Duodenal mucosa (tissue), 2 donors: ENCODE results near the gene GALNTL6.
"Not testable (repeated sequence)": the region's sequence is repeated elsewhere in the genome, so short reads cannot be mapped to it uniquely, and the experiment has no call there.

Experiments
- H3K27ac ChIP-seq: one replicate; pipeline ENCODE4 v1.7.0; 2013; ENCODE audit warnings: low read depth, low read length
- H3K27me3 ChIP-seq, 2 donors: one replicate each; pipeline ENCODE4 v1.7.0; 2013; ENCODE audit warnings: low read length in 2 of 2, control low read depth in 1 of 2; ENCODE audit not compliant: insufficient read depth in 2 of 2, control insufficient read depth in 1 of 2
- H3K36me3 ChIP-seq, 2 donors: one replicate each; pipeline ENCODE4 v1.7.0; 2013; ENCODE audit warnings: low read length in 2 of 2, control low read depth in 1 of 2; ENCODE audit not compliant: insufficient read depth in 2 of 2, control insufficient read depth in 1 of 2
- H3K4me1 ChIP-seq, 2 donors: one replicate each; pipeline ENCODE4 v1.7.0; 2013; ENCODE audit warnings: low read length in 2 of 2, control low read depth in 1 of 2; ENCODE audit not compliant: insufficient read depth in 2 of 2, control insufficient read depth in 1 of 2
- H3K4me3 ChIP-seq, 2 donors: one replicate each; pipeline ENCODE4 v1.7.0; 2013; ENCODE audit warnings: low read length in 2 of 2, low read depth in 1 of 2
- H3K9ac ChIP-seq, 2 donors: one replicate each; pipeline ENCODE4 v1.7.0; 2013; ENCODE audit warnings: low read length in 2 of 2, low read depth in 1 of 2
- H3K9me3 ChIP-seq, 2 donors: one replicate each; pipeline ENCODE4 v1.7.0; 2013; ENCODE audit warnings: low read length in 2 of 2, control low read depth in 1 of 2; ENCODE audit not compliant: control insufficient read depth in 1 of 2

Gene GALNTL6

DNA sequence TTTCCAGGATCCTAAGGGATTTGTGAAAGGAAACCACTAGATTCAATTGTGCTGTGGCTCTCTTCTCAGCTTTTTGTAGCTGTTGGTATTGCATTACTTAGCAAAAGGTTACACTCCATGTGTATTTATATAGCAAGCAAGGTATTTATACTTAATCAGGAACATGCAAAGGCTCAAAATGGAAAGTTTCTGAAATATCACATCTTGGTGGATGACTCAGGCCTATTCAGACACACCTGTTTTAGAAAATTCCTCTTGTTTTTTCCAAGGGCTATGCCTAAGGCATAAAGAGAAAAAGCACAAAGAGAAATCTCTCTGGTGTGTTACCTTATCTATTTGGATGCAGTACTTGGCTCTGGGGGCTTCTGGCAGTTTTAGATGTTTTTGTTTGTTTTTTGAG, 1211.0 kb downstream of the GALNTL6 start:
- H3K9me3 ChIP-seq = no peaks in the 10 kb centered on the region
- no peak overlapping the region for H3K27ac ChIP-seq

DNA sequence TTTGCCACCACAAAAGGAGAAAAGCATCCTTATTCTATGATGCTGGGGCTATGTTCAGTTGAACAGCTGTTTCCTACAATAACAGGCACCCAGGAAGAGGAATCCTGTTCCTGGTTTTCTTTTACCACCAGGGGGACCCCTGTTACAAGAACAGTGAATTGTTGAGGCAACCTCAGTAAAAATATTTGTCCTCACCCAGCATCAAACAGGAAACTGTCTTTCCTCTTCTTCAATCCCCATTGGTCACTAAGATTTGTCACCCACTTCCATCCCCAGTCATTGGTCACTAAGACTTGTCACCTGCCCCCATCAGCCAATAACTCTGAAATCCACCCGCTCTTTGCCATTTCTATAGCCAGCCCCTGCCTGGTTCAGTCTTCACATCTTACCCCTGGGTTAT, 1211.9 kb downstream of the GALNTL6 start:
- Histone ChIP-seq H3K4me3 (no peak overlapping the region), H3K27me3 (no peaks in the 10 kb centered on the region), H3K36me3 (no peaks in the 10 kb centered on the region), H3K27ac (no peak overlapping the region), H3K9me3 (no peaks in the 10 kb centered on the region), H3K4me1 (no peaks in the 10 kb centered on the region), H3K9ac (no peak overlapping the region)

More for the DNA sequence above, 1211.0 kb downstream of the GALNTL6 start:
- Histone ChIP-seq H3K9ac (no peak overlapping the region), H3K27me3 (no peaks in the 10 kb centered on the region), H3K36me3 (no peaks in the 10 kb centered on the region), H3K4me1 (no peaks in the 10 kb centered on the region), H3K4me3 (no peak overlapping the region)

DNA sequence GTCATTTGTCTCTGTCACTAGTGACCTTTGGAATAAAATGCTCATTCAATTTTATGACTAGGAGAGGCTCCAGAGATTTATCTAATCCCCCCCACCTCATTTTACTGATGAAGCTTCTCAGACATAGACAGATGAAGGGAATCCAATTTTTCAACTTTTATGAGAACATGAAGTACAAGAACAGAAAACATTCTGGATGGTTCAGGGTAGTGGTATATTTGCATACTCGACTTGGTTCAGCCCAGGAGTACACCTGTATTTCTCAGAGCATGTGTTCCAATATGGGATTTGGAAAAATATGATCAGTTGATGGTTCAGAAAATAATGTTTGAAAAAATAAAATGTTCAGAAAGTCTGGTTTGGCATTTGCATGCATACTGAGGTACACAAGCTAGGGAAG, 1224.0 kb downstream of the GALNTL6 start:
- Histone ChIP-seq H3K36me3 (no peaks in the 10 kb centered on the region), H3K4me1 (peaks cover 13 to 23% of the 10 kb centered on the region in 2 donors), H3K9me3 (no peaks in the 10 kb centered on the region), H3K27me3 (no peaks in the 10 kb centered on the region), H3K27ac (no peak overlapping the region), H3K9ac (no peak overlapping the region), H3K4me3 (no peak overlapping the region)

DNA sequence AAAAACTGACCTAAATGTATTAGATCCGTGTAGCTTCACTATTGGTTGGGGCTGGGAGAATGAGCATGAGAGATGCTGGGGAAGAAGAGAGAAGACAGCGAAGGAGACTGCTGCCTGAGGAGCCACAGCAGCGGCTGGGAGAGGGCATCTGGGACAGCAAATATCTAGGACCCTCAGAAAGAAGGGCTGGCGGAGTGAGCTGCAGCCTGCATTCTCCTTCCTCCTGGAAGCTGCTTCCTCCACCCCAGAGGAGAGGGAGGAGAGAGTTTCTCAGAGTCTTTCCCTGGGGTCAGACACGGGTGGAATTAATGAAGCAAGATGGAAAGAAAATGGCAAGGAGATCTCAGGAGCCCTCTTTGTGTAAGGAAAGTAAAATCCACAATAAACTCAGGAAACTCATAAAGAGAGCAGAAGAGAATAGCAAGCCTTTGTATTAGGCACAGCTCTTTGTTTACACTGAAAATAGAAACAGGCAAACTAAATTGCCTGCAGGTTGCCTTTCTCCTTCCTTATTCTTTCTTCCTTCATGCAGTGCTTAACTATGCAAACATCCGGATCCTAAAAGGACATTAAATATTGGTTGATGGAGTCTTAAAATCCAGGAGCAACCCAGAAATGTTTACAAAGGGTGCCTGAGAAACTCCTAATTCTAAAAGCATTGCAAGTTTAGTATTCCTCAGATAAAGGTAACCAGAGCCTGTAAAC, 1225.1 kb downstream of the GALNTL6 start:
- Histone ChIP-seq H3K36me3 (no peaks in the 10 kb centered on the region), H3K9me3 (no peaks in the 10 kb centered on the region), H3K4me1 (peaks cover 13 to 23% of the 10 kb centered on the region in 2 donors), H3K9ac (no peak overlapping the region), H3K27me3 (no peaks in the 10 kb centered on the region), H3K4me3 (no peak overlapping the region), H3K27ac (no peak overlapping the region)

DNA sequence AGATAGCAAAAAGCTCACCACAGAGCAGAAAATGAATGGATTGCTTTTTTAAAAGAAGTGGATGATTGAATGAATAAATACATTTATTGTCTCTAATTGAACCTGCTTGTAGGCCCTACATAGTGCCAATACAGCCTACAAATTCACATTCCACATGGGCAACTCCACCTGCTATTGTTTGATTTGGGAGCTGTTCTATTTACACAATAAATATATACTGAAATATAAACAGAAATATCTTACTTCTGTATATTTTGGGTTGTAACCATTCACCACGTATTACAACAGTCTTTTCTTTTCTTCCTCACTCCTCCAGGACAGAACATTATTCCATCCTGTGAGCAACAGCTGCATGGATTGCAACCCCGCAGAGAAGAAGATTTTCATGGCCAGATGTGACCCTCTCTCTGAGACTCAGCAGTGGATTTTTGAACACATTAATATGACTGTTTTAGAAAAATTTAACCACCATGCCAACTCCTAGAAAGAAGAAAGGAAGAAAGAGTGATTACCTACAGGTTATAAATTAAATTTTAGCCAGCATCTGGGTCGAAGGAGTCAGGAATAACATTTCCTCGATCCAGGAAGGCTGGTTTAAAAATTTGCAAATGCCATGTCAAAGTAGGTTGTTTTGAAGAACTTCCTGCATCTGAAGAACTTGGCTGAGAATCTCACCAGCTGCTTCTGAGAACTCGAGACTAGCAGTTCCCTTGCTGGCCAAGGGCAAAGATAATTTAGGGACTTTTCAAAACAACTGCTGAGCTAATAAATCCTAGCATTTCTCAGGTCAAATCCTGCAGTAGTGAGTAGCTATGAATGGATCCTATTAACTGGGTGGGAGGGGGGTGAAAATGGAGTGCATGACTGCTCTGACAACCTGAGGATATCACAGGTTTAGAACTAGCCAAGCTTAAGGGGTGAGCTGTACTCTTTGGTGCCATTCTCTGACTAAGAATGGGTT, 1226.7 kb downstream of the GALNTL6 start:
- peak overlapping the region; percentile 2 to 19 for H3K4me3 ChIP-seq
- no peaks in the 10 kb centered on the region for H3K27me3 ChIP-seq
- no peaks in the 10 kb centered on the region for H3K36me3 ChIP-seq
- no peak overlapping the region for H3K27ac ChIP-seq
- no peak overlapping the region for H3K9ac ChIP-seq
- H3K4me1 ChIP-seq = peaks cover 13 to 23% of the 10 kb centered on the region in 2 donors
- H3K9me3 ChIP-seq = no peaks in the 10 kb centered on the region

DNA sequence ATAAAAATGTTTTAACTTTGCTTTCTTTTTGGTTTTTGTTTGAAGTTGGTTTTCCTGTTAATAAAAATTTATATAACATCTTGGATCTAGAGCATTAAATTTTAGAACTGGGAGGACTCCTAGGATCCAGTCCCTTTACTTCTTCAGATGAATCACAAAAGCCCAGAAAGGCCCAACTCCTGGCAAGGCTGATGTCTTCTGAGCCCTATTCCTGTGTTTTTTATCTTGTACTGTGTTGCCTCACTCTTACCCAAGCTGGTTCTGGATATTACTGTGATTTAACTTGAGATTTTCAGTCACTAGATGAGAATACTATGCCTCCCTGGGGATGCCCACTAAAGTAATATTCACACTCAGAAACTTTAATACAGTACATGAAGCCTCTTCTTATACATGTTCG, 1228.3 kb downstream of the GALNTL6 start:
- Histone ChIP-seq H3K27ac (no peak overlapping the region), H3K4me3 (no peak overlapping the region), H3K9me3 (no peaks in the 10 kb centered on the region), H3K27me3 (no peaks in the 10 kb centered on the region), H3K4me1 (peaks cover 13 to 23% of the 10 kb centered on the region in 2 donors), H3K9ac (no peak overlapping the region), H3K36me3 (no peaks in the 10 kb centered on the region)

DNA sequence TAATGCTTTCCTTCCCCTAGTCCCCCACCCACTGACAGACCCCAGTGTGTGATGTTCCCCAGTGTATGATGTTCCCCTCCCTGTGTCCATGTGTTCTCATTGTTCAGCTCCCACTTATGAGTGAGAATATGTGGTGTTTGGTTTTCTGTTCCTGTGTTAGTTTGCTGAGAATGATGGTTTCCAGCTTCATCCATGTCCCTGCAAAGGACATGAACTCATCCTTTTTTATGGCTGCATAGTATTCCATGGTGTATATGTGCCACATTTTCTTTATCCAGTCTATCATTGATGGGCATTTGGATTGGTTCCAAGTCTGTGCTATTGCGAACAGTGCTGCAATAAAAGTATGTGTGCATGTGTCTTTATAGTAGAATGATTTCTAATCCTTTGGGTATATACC, 1228.9 kb downstream of the GALNTL6 start:
- not testable (repeated sequence) for H3K9ac ChIP-seq, H3K9me3 ChIP-seq, H3K4me3 ChIP-seq, H3K27ac ChIP-seq, H3K27me3 ChIP-seq, H3K36me3 ChIP-seq
- peaks cover 13 to 23% of the 10 kb centered on the region in 2 donors for H3K4me1 ChIP-seq

DNA sequence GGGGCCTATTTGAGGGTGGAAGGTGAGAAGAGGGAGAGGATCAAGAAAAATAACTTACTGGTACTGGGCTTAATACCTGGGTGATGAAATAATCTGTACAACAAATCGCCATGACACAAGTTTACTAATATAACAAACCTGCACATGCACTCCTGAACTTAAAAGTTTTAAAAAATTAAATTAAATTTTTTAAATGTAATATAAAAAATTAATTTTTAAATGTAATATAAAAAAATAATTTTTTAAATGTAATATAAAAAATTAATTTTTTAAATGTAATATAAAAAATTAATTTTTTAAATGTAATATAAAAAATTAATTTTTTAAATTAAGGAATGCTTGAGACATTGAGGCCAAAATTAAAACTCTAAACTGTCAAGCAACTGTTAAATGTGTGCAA, 1231.1 kb downstream of the GALNTL6 start:
- Histone ChIP-seq H3K9ac (no peak overlapping the region), H3K4me3 (no peak overlapping the region), H3K9me3 (no peaks in the 10 kb centered on the region), H3K27ac (no peak overlapping the region), H3K4me1 (peaks cover 5 to 13% of the 10 kb centered on the region in 2 donors), H3K27me3 (no peaks in the 10 kb centered on the region), H3K36me3 (no peaks in the 10 kb centered on the region)

DNA sequence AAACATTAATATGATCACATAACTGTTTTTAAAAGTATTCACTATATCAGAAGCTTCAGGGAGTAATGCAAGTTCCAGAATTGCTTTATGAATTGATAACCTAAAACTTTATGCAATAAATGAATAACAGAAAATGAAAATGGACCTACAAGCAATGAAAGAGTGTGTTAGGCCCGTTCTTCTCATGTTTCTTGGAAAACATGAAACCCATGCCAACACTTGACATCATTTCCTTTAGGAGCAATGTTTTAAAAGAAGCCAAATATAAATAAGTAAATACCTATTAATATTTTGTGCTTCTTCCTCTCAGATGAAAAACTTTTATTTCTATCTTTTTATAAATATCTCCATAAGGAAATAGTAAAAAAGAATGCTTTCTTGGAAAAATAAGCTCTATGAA, 1232.4 kb downstream of the GALNTL6 start:
- Histone ChIP-seq H3K4me3 (no peak overlapping the region), H3K27me3 (no peaks in the 10 kb centered on the region), H3K9ac (no peak overlapping the region), H3K36me3 (no peaks in the 10 kb centered on the region), H3K9me3 (no peaks in the 10 kb centered on the region), H3K27ac (no peak overlapping the region), H3K4me1 (peaks cover 0 to under 1% of the 10 kb centered on the region in 2 donors)

DNA sequence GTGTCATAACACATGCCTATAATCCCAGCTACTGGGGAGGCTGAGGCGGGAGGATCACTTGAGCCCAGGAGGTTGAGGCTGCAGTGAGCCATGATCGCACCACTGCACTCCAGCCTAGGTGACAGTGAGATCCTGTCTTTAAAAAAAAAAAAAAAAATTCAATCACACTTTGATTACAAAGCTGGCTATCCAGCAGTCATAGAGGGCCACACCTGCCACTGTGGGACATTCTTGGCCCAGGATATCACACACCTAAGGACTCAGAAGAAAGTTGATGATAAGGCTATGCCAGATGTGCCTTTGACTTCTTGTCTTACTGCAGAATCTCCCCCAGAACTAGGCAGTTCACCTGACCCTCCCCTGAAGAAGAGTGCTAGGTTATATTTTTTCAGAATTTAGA, 1232.9 kb downstream of the GALNTL6 start:
- Histone ChIP-seq H3K4me3 (no peak overlapping the region), H3K36me3 (no peaks in the 10 kb centered on the region), H3K9ac (no peak overlapping the region), H3K4me1 (no peaks in the 10 kb centered on the region), H3K9me3 (no peaks in the 10 kb centered on the region), H3K27me3 (no peaks in the 10 kb centered on the region), H3K27ac (no peak overlapping the region)
